IMR-90 (cell line): ENCODE results near the gene KCNK5. TPM values are rescaled to one million over a fixed set of nuclear protein-coding genes. Genes with fewer than 3 reads are reported as not detected.

Experiments used
- ATAC-seq: fragments of 200-7000 bp; cut with Tn5 transposase; 2 replicates; pipeline ENCODE4 v1.9.1; 2020; ENCODE audit warnings: low read depth, mild to moderate bottlenecking, moderate library complexity
- BruUV-seq: library from RNA; stranded (reverse); fragments of 400-500 nt; replicated peaks from 2 replicates; lab custom pipeline; 2021; lab: Mats Ljungman, UMichigan
- CTCF ChIA-PET: fragments of 300-600 bp; formaldehyde crosslinking; extraction: SDS; loops from one replicate; lab custom pipeline; 2021; ENCODE audit warnings: antibody characterized with exemption; lab: Yijun Ruan, JAX
- POLR2A ChIA-PET: fragments of 300-600 bp; sonication (Branson Sonifier 250); formaldehyde crosslinking; loops from one replicate; lab custom pipeline; 2022; ENCODE audit warnings: antibody characterized with exemption; ENCODE audit not compliant: unreplicated experiment; lab: Charles Lee
- DNase-seq: peaks from one replicate; pipeline ENCODE4 v3.0.0; 2013
- H2AFZ ChIP-seq: replicated peaks from 2 replicates; pipeline ENCODE3; 2013; ENCODE audit warnings: low read length, mild to moderate bottlenecking; ENCODE audit not compliant: poor library complexity
- H2AK5ac ChIP-seq: 2 replicates; pipeline ENCODE4 v1.6.1; 2013; ENCODE audit warnings: low read depth, low read length, inconsistent platforms
- H2AK9ac ChIP-seq: replicated peaks from 2 replicates; pipeline ENCODE3; 2013; ENCODE audit warnings: mild to moderate bottlenecking, low read depth, low read length, moderate library complexity; ENCODE audit not compliant: poor library complexity
- H2BK120ac ChIP-seq: 2 replicates; pipeline ENCODE4 v1.6.1; 2013; ENCODE audit warnings: low read depth, low read length, inconsistent platforms
- H2BK15ac ChIP-seq: 3 replicates; pipeline ENCODE4 v1.6.1; 2013; ENCODE audit warnings: low read depth, low read length, inconsistent platforms
- H2BK20ac ChIP-seq: 2 replicates; pipeline ENCODE4 v1.6.1; 2013; ENCODE audit warnings: low read depth, mild to moderate bottlenecking, inconsistent platforms, low read length, moderate library complexity
- H2BK5ac ChIP-seq: 2 replicates; pipeline ENCODE4 v1.6.1; 2013; ENCODE audit warnings: mild to moderate bottlenecking, low read depth, low read length, inconsistent platforms; ENCODE audit not compliant: poor library complexity, severe bottlenecking
- H3K14ac ChIP-seq: replicated peaks from 2 replicates; pipeline ENCODE4 v1.6.1; 2013; ENCODE audit warnings: low read depth, low read length, inconsistent platforms
- H3K18ac ChIP-seq: 2 replicates; pipeline ENCODE4 v1.6.1; 2013; ENCODE audit warnings: low read depth, low read length, control low read depth
- H3K23ac ChIP-seq: 2 replicates; pipeline ENCODE4 v1.6.1; 2013; ENCODE audit warnings: low read depth, low read length, inconsistent platforms
- H3K27ac ChIP-seq: 2 replicates; pipeline ENCODE4 v1.5.1; 2013; ENCODE audit warnings: mild to moderate bottlenecking, control low read depth, low read length; ENCODE audit not compliant: insufficient read depth
- H3K27me3 ChIP-seq: 2 replicates; pipeline ENCODE4 v1.6.1; 2013; ENCODE audit warnings: low read length; ENCODE audit not compliant: control insufficient read depth, insufficient read depth
- H3K36me3 ChIP-seq: 2 replicates; pipeline ENCODE4 v1.6.1; 2013; ENCODE audit warnings: low read length, mixed read lengths; ENCODE audit not compliant: control insufficient read depth, insufficient read depth
- H3K4ac ChIP-seq: 2 replicates; pipeline ENCODE4 v1.6.1; 2013; ENCODE audit warnings: low read depth, low read length, inconsistent platforms
- H3K4me1 ChIP-seq: 2 replicates; pipeline ENCODE4 v1.6.1; 2013; ENCODE audit warnings: low read length, mixed read lengths; ENCODE audit not compliant: control insufficient read depth, insufficient read depth
- H3K4me2 ChIP-seq: 2 replicates; pipeline ENCODE4 v1.6.1; 2013; ENCODE audit warnings: low read depth, mild to moderate bottlenecking, control low read depth, low read length, moderate library complexity
- H3K4me3 ChIP-seq: 2 replicates; pipeline ENCODE4 v1.5.1; 2013; ENCODE audit warnings: low read depth, mild to moderate bottlenecking, control low read depth, low read length, moderate library complexity; ENCODE audit not compliant: insufficient read depth
- H3K56ac ChIP-seq: 2 replicates; pipeline ENCODE4 v1.6.1; 2013; ENCODE audit warnings: low read length, inconsistent platforms; ENCODE audit not compliant: insufficient read depth; ENCODE audit errors: extremely low read depth
- H3K79me1 ChIP-seq, 2 experiments: 2 replicates each; pipeline ENCODE4 v1.6.1; 2013; ENCODE audit warnings: low read length in 2 of 2, inconsistent platforms in 1 of 2, low read depth in 1 of 2
- H3K9ac ChIP-seq: 2 replicates; pipeline ENCODE4 v1.6.1; 2013; ENCODE audit warnings: low read depth, low read length, control low read depth
- H3K9me1 ChIP-seq: 2 replicates; pipeline ENCODE4 v1.6.1; 2013; ENCODE audit warnings: low read length, inconsistent platforms; ENCODE audit not compliant: insufficient read depth
- H3K9me3 ChIP-seq: 2 replicates; pipeline ENCODE4 v1.6.1; 2013; ENCODE audit warnings: low read length; ENCODE audit not compliant: control insufficient read depth, insufficient read depth
- H4K20me1 ChIP-seq: 2 replicates; pipeline ENCODE4 v1.6.1; 2013; ENCODE audit warnings: low read length, inconsistent platforms; ENCODE audit not compliant: insufficient read depth
- H4K5ac ChIP-seq: 2 replicates; pipeline ENCODE4 v1.6.1; 2013; ENCODE audit warnings: mild to moderate bottlenecking, low read depth, low read length, control low read depth
- H4K8ac ChIP-seq, 2 experiments: 2 replicates each; pipeline ENCODE4 v1.6.1; 2013; ENCODE audit warnings: low read depth in 2 of 2, low read length in 2 of 2, control low read depth in 1 of 2, inconsistent platforms in 1 of 2
- H4K91ac ChIP-seq: 2 replicates; pipeline ENCODE4 v1.6.1; 2013; ENCODE audit warnings: low read depth, low read length, inconsistent platforms; ENCODE audit not compliant: insufficient read depth
- CHD1 ChIP-seq: IDR thresholded peaks from 2 replicates; pipeline ENCODE4 v1.6.1; 2012; ENCODE audit warnings: low read depth, low read length, improper control_type of control experiment
- ELK1 ChIP-seq: fragments of 150-350 bp; IDR thresholded peaks from 2 replicates; pipeline ENCODE4 v1.6.1; 2016; ENCODE audit warnings: low read depth, mild to moderate bottlenecking, low read length, moderate library complexity, borderline replicate concordance
- FOS ChIP-seq: fragments of 150-350 bp; IDR thresholded peaks from 2 replicates; pipeline ENCODE4 v1.6.1; 2016; ENCODE audit warnings: low read depth, low read length
- MXI1 ChIP-seq: IDR thresholded peaks from 2 replicates; pipeline ENCODE4 v1.6.1; 2012; ENCODE audit warnings: low read depth, mild to moderate bottlenecking, low read length, moderate library complexity, borderline replicate concordance
- POLR2A ChIP-seq: IDR thresholded peaks from 2 replicates; pipeline ENCODE4 v1.6.1; 2012; ENCODE audit warnings: mild to moderate bottlenecking, low read depth, low read length
- RAD21 ChIP-seq: IDR thresholded peaks from 2 replicates; pipeline ENCODE4 v1.6.1; 2012; ENCODE audit warnings: low read length, improper control_type of control experiment
- RCOR1 ChIP-seq: IDR thresholded peaks from 2 replicates; pipeline ENCODE4 v1.6.1; 2012; ENCODE audit warnings: mild to moderate bottlenecking, low read length, improper control_type of control experiment; ENCODE audit not compliant: insufficient replicate concordance
- RFX5 ChIP-seq: IDR thresholded peaks from 2 replicates; pipeline ENCODE4 v1.8.0; 2012; ENCODE audit warnings: low read depth, mild to moderate bottlenecking, low read length, moderate library complexity
- WGBS, 2 experiments: methylation state at CpG; one replicate each; pipeline versions ENCODE4 v1.1.5 to v1.1.7; 2013; ENCODE audit warnings: missing lambda C conversion rate in 2 of 2; ENCODE audit not compliant: insufficient read length in 1 of 2; ENCODE audit errors: extremely low coverage in 2 of 2; 5-methylcytosine and 5-hydroxymethylcytosine counted together
- dilution Hi-C: fragments of 300-500 bp; cut with HindIII; formaldehyde crosslinking; loops from one replicate; pipeline ENCODE4 v1.14.3; 2018; ENCODE audit warnings: low sequenced_read_pairs; ENCODE audit not compliant: unreplicated experiment
- in situ Hi-C: fragments of 300-500 bp; cut with MboI; formaldehyde crosslinking; loops from 3 replicates; pipeline ENCODE4 v1.14.3; 2019; ENCODE audit warnings: low sequenced_read_pairs, inconsistent platforms, mixed read lengths
- intact Hi-C: fragments of 100-400 bp; cut with micrococcal nuclease; formaldehyde crosslinking; loops from 2 replicates; pipeline ENCODE4 v1.10.0; 2022
- polyA plus RNA-seq, 3 experiments: library from polyadenylated mRNA; depleted of rRNA; stranded (reverse); fragments of >200 nt; gene quantifications; 2 replicates each; pipeline ENCODE4 v1.2.3, GENCODE V29; 2012; ENCODE audit warnings: low replicate concordance in 1 of 3
- total RNA-seq: library from RNA; depleted of rRNA; stranded (reverse); fragments of >200 nt; gene quantifications from 2 replicates; pipeline ENCODE4 v1.2.3, GENCODE V29; 2012

Gene KCNK5
- total and polyA plus RNA-seq, 2 of the 4 experiments (the other 2 are of a cell fraction): not detected

DNA sequence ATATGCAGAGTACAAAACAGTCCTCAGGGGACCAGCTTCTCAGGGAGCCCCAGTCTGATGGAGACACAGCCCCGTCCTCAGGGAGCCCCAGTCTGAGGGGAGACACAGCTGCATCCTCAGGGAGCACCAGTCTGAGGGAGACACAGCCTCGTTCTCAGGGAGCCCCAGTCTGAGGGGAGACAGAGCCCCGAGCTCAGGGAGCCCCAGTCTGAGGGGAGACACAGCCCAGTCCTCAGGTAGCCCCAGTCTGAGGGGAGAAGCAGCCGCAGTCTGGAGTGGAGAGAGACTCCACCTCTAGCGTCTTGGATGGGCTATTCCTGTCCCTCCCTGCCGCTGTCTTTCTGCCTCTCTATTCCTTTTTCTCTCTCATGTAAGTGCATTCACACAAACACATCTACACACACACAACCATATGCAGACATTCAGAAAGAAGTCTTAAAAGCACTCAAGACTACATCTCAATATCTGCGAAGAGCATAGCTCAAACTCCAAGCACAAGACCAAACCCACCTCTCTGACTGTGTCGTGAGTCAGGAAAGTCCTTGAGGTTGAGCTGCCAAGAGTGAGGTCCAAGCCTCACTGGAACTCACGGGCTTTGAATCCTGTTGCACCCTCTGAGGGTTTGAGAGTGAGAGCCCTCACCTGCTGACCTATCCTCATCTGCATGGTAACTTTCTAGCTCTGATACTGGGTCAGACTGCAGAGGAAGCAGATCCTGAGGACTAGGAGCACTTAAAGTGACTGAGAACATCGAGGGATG, 61.2 kb downstream of the KCNK5 start:
- no peak overlapping the region for H3K14ac ChIP-seq
- no peak overlapping the region for H2AK5ac ChIP-seq
- ChIA-PET POLR2A (no interaction called here), CTCF (no interaction called here)
- no peaks in the 10 kb centered on the region for H3K9me1 ChIP-seq
- no peaks in the 10 kb centered on the region for H4K20me1 ChIP-seq
- no peak overlapping the region for H2BK5ac ChIP-seq
- intact Hi-C loops (loop anchor here (2.0 kb wide), 1 partner anchor 295 kb away; no protein-coding TSS in a partner anchor), dilution Hi-C loops (no loop called here), in situ Hi-C loops (loop anchor here (5.0 kb wide), 1 partner anchor 139 kb away; no protein-coding TSS in a partner anchor)
- WGBS, 2 experiments: 58% methylated on average over 2 of the region's 10 CpGs; no CpG with 5 or more reads in 1 of the 2 experiments
- H2BK20ac ChIP-seq: no peak overlapping the region
- no peak overlapping the region for H3K23ac ChIP-seq
- H2AFZ ChIP-seq: no peak overlapping the region
- H3K4ac ChIP-seq: no peak overlapping the region
- H3K27ac ChIP-seq: no peak overlapping the region
- DNase-seq (no peak), ATAC-seq (no peak)
- H3K27me3 ChIP-seq: no peaks in the 10 kb centered on the region; the same call in 1 of the 2 replicates
- no peaks in the 10 kb centered on the region for H3K9me3 ChIP-seq
- H3K4me2 ChIP-seq: no peak overlapping the region
- no peak overlapping the region for H2BK15ac ChIP-seq
- no peak overlapping the region for H3K56ac ChIP-seq
- TF ChIP-seq RCOR1: no peak
- no peak for TF ChIP-seq FOS
- no peak for TF ChIP-seq RFX5
- no peak for TF ChIP-seq ELK1
- TF ChIP-seq CHD1: no peak
- no peak for TF ChIP-seq POLR2A
- TF ChIP-seq MXI1: no peak
- no peak for TF ChIP-seq RAD21
- no peaks in the 10 kb centered on the region for H3K36me3 ChIP-seq
- no peaks in the 10 kb centered on the region for H3K4me1 ChIP-seq
- H4K8ac ChIP-seq: no peak overlapping the region
- no TSS peak for BruUV-seq
- H2AK9ac ChIP-seq: no peak overlapping the region
- H3K79me1 ChIP-seq: no peaks in the 10 kb centered on the region
- H4K91ac ChIP-seq: no peak overlapping the region
- H3K18ac ChIP-seq: no peak overlapping the region
- no peak overlapping the region for H4K5ac ChIP-seq
- no peak overlapping the region for H2BK120ac ChIP-seq
- no peak overlapping the region for H3K4me3 ChIP-seq
- H3K9ac ChIP-seq: no peak overlapping the region
